Type B pancreatic cell (in vitro differentiated cells): ENCODE data around the gene CUEDC1. TPM values are rescaled to one million over a fixed set of nuclear protein-coding genes. Genes with fewer than 3 reads are reported as not detected.

Source experiments
- DNase-seq: peaks from one replicate; pipeline ENCODE4 v3.0.0; 2021; ENCODE audit warnings: mixed read lengths; ENCODE audit not compliant: unreplicated experiment; ENCODE audit errors: extremely low spot score
- H3K27ac Mint-ChIP-seq: 2 replicates; pipeline ENCODE4 v1.8.0; 2021; ENCODE audit warnings: mild to moderate bottlenecking, mixed read lengths
- H3K27me3 Mint-ChIP-seq: 2 replicates; pipeline ENCODE4 v1.8.0; 2021; ENCODE audit warnings: mixed read lengths
- H3K36me3 Mint-ChIP-seq: 2 replicates; pipeline ENCODE4 v1.8.0; 2021; ENCODE audit warnings: mixed read lengths
- H3K4me1 Mint-ChIP-seq: one replicate; pipeline ENCODE4 v1.8.0; 2021; ENCODE audit warnings: mixed read lengths; ENCODE audit not compliant: unreplicated experiment
- H3K4me3 Mint-ChIP-seq: 2 replicates; pipeline ENCODE4 v1.8.0; 2021; ENCODE audit warnings: mild to moderate bottlenecking, mixed read lengths
- H3K9me3 Mint-ChIP-seq: 2 replicates; pipeline ENCODE4 v1.8.0; 2021; ENCODE audit warnings: mixed read lengths
- CTCF ChIP-seq: fragments of 200-600 bp; sonication (generic); conservative IDR thresholded peaks from 2 replicates; pipeline ENCODE4 v1.5.0; 2021; ENCODE audit warnings: antibody characterized with exemption, mild to moderate bottlenecking
- total RNA-seq: library from RNA; stranded (reverse); gene quantifications from 2 replicates; pipeline ENCODE4 v1.2.1, GENCODE V29; 2021; ENCODE audit warnings: low replicate concordance

CUEDC1 gene
- total RNA-seq, 1 donor from 2014 or later: 31.3 TPM

DNA sequence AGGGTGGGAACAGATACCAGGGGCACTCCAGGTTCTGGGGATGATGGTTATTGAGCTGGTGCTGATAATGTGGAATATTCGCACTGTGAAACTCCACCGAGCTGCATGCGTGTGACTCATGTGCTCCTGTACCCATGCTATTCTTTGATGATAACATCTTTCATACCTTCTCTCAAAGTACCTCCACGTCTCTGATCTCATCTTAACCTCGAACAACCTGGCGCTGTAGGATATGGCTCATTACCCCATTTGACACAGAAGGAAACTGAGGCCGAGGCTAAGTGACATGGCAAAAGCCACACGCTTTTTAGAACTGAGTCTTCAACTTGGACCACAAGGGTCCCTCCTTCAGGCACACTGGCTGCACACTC is 75.1 kb downstream of the CUEDC1 start:
- Mint-ChIP-seq H3K9me3 (no peaks in the 10 kb centered on the region), H3K27me3 (no peaks in the 10 kb centered on the region), H3K36me3 (peaks cover 28% of the 10 kb centered on the region), H3K4me1 (peaks cover 72% of the 10 kb centered on the region), H3K27ac (peak overlapping the region; percentile 84), H3K4me3 (peak overlapping the region; percentile 5)
- TF ChIP-seq CTCF: no peak
- DNase-seq: no peak

DNA sequence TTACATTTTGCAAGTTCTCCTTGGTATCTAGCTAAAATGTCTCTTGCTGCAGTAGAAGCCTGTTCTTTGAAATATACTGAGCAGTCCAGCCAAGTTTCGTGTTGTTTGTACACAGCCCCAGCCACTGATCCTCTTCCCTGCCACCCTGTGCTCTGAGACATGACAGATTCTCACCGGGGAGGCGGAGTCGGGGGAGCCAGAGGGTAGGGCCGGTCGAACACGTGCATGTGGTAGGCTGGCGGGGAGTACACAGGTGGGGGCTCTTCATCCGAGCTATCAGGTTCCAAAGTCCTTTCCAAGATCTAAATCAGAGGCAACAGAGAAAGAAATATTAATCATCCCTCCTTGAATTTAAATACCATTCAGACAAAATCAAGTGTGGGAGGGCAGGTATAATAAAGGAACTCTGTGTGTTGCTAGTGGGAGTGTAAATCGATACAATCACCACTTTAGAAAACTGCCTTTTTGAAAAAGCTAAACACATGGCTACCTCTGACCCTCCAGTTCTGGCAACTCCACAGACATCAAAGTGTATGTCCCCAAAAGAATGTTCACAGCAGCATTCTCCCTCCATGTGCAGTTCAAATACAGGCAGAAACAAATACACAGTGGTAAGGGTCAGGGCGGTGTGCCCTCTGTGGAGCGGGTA is 75.7 kb downstream of the CUEDC1 start:
- no peaks in the 10 kb centered on the region for H3K27me3 Mint-ChIP-seq
- H3K9me3 Mint-ChIP-seq: no peaks in the 10 kb centered on the region
- H3K4me3 Mint-ChIP-seq: peak overlapping the region; percentile 62
- H3K4me1 Mint-ChIP-seq: peaks cover 72% of the 10 kb centered on the region
- peak overlapping the region; percentile 84 for H3K27ac Mint-ChIP-seq
- TF ChIP-seq CTCF: no peak
- H3K36me3 Mint-ChIP-seq: peaks cover 25% of the 10 kb centered on the region
- no peak for DNase-seq

DNA sequence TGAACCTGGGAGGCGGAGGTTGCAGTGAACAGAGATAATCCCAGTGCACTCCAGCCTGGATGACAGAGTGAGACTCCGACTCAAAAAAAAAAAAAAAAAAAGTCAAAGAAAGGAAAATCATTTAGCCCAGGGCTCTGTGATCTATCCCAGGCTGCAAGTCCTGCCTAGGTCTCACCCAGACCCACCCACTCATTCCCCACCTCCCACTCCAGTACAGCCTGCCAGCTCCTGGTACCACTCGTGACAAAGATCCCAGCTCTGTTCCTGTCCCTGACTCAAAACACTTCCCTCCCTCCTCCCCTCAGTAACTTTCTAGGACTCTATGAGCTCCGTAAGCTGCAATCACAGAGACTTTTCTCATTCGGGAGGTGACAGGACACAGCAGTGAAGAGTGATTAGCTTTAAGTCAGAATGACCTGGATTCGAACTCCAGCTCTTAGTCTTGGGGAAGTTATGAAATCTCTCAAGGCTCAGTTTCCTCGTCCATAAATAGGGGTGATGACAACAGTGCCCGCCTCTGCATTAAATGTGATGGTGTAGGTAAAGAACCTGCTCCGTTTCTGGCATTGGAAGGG is 77.3 kb downstream of the CUEDC1 start:
- H3K9me3 Mint-ChIP-seq: no peaks in the 10 kb centered on the region
- no peak for TF ChIP-seq CTCF
- peaks cover 20% of the 10 kb centered on the region for H3K36me3 Mint-ChIP-seq
- peaks cover 82% of the 10 kb centered on the region for H3K4me1 Mint-ChIP-seq
- H3K4me3 Mint-ChIP-seq: peak overlapping the region; percentile 28
- H3K27ac Mint-ChIP-seq: peak overlapping the region; percentile 34
- no peak for DNase-seq
- no peaks in the 10 kb centered on the region for H3K27me3 Mint-ChIP-seq

GRCh38 chr17:57876866-57877237 is 78.4 kb downstream of the CUEDC1 start:
- Mint-ChIP-seq H3K4me1 (peaks cover 77% of the 10 kb centered on the region), H3K4me3 (no peak overlapping the region)
- TF ChIP-seq CTCF: no peak

GRCh38 chr17:57876023-57876865 is 79.0 kb downstream of the CUEDC1 start:
- peaks cover 13% of the 10 kb centered on the region for H3K36me3 Mint-ChIP-seq
- no peak for DNase-seq
- TF ChIP-seq CTCF: no peak
- peaks cover 72% of the 10 kb centered on the region for H3K4me1 Mint-ChIP-seq
- peak overlapping the region; percentile 5 for H3K4me3 Mint-ChIP-seq
- H3K27ac Mint-ChIP-seq: peak overlapping the region; percentile 61
- no peaks in the 10 kb centered on the region for H3K9me3 Mint-ChIP-seq
- no peaks in the 10 kb centered on the region for H3K27me3 Mint-ChIP-seq

More at GRCh38 chr17:57876866-57877237, 78.4 kb downstream of the CUEDC1 start:
- DNase-seq: no peak
- Mint-ChIP-seq H3K36me3 (peaks cover 13% of the 10 kb centered on the region), H3K9me3 (no peaks in the 10 kb centered on the region), H3K27ac (peak overlapping the region; percentile 61), H3K27me3 (no peaks in the 10 kb centered on the region)
